HG03175 (cell line): ENCODE measurements around the gene RAC2.

Experiments
- ATAC-seq: cut with Tn5 transposase; IDR thresholded peaks from one replicate; pipeline ENCODE4 v1.9.1; 2021; ENCODE audit warnings: mild to moderate bottlenecking, moderate library complexity; ENCODE audit not compliant: unreplicated experiment

RAC2 gene

DNA sequence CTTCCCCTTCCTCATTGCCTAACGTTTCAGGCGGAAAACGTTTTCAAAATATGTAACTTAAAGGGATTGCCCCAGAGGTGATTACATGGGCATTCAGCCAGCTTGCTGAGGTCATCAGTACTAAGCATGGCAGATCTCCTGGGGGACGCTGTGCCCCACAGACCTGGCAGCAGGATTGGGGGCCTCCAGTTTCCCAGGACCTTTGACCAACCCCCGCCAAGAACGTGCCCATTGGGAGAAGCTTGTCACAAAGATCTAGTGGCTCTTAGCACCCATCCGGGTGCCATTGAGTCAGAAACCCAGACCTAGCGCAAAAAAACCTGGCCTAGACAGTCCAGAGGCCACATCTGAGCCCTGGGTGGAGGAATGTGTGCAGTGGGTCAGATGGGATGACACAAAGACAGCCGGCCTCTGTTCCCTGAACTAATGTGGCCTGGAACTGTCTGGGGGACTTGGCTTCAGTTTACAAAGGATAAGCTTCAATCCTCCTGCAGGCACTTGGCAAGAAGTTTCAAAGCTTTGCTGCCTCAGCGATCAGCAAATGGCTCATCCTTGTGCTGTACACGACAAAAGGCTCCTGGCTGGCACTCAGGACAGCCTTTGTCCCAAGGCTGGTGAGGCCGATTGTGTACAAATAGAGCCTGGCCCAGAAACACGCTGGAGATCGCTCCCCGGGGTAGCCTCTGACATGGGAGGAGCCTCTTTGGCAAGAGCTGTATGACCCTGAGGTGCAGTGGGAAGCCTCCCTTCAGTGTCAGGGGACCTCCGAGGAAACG is 65.5 kb downstream of the RAC2 start:
- ATAC-seq = no peak

DNA sequence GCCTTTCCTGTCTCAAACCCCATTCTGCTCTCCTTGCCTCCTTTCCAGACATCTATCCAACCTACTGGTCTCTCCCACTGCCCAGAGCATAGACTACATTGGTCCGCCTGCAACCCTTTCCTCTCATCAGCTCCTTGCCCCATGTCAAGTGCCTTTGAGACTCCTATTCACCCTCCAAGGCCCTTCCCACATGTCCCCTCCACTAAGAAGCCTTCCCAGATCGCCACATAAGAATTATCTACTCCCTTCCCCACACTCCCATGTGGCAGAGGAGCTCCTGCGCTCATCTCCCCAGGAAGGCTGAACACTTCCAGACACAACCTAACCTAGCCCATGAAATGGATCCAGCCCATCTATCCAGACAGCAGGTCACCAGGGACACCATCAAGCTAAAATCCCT is 66.3 kb downstream of the RAC2 start:
- no peak for ATAC-seq

DNA sequence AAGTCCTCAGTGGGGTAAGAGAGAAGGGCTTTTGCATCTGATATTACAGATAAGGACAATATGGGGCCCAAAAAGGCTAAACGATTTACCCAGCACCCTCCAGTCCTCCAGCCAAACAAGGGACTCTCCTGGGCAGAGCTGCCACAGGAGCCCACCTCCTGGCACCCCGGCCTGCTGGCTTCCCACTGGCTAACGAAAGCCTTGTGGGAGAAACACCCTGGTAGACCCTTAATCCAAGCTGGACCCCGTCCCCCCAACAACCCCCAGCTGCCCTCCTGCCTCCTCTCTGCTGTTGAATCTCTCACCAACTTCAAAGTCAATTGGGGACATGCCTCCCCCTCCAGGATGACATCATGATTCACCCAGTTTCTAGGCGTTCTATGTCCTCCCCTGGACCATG is 66.8 kb downstream of the RAC2 start:
- ATAC-seq = no peak

DNA sequence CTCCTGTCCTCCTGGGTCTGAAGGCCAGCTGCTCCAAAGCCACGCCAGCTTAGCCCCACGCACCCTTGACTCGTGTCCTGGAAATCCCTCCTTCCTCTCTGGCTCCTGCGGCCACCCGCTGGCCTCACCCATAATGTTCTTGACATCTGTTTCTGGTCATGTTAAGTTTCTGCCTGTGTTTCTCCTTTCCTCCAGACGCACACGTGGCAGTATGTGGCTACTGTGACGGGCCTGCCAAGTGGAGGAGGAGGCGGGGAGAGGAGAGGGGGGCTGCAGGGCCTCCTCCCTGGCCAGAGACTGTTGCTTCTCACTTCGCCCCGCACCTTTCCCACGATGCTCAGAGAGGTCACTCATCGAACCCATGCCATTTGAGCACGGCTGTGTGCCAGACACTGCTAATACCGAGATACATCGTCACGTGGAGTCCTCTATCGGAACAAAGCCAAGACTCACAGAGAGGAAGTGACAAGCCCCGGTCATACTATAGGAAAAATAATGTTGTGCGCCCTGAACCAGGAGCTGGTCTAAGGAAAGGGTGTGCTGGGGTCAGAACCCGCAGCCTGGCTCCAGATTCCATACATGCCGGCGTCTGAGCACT is 67.5 kb downstream of the RAC2 start:
- no peak for ATAC-seq

DNA sequence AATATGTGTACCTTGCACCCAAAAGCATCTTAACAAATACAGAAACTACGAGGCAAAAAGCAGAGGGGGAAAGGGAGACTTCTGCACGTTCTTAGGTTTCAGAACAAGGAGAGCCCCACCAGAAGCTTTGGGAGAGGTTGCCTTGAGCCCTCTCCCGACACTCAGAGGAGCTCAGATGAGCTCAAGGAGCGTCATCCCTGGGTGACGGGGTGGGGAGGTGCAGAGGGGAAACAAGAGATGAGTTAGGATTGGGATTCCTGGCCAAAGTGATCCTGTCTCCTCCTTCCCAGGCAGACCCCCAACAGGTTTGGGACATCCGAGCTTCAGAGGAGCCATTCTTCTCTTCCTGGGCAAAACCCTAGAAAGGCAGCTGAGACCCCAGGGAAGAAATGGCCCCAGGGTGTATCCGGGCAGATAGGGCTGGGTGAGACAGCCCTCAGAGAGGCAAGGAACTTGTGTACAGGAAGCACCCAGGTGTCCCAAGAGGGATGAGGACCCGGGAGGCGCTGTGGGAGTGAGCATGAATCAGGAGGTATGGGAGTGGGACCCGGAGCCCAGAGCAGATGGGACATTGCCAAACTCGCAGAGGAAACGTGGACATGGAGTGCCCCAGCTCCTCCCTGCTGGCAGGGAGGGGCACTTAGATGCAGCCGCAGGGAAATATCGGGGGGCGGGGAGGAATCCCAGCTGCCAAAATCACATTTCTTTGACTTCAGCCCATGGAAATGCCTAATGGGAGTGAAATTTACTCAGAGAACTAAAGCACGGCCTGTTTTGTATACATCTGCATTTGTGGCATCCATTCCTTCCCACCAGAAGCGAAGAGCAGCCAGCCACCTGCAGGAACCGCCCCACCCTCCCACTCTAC is 68.4 kb downstream of the RAC2 start:
- no peak for ATAC-seq
